ENCODE measurements around the gene GPRIN2.

GPRIN2 gene

GRCh38 chr10:46527241-46527811, 29.1 kb downstream of the GPRIN2 start:
- no peak for DNase-seq (ENCODE audit: low read depth)
- H3K4me3 ChIP-seq (ENCODE audit: low read depth, low read length): no peak overlapping the region
- TF ChIP-seq, protein P1, sequence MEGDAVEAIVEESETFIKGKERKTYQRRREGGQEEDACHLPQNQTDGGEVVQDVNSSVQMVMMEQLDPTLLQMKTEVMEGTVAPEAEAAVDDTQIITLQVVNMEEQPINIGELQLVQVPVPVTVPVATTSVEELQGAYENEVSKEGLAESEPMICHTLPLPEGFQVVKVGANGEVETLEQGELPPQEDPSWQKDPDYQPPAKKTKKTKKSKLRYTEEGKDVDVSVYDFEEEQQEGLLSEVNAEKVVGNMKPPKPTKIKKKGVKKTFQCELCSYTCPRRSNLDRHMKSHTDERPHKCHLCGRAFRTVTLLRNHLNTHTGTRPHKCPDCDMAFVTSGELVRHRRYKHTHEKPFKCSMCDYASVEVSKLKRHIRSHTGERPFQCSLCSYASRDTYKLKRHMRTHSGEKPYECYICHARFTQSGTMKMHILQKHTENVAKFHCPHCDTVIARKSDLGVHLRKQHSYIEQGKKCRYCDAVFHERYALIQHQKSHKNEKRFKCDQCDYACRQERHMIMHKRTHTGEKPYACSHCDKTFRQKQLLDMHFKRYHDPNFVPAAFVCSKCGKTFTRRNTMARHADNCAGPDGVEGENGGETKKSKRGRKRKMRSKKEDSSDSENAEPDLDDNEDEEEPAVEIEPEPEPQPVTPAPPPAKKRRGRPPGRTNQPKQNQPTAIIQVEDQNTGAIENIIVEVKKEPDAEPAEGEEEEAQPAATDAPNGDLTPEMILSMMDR (IDR thresholded peaks at IDR 0.05; ENCODE audit: insufficient read depth, low read depth, low read length, missing control alignments): no peak

GRCh38 chr10:46526682-46527038, 29.8 kb downstream of the GPRIN2 start:
- H3K4me3 ChIP-seq (ENCODE audit: low read depth, low read length): no peak overlapping the region
- no peak for DNase-seq (ENCODE audit: low read depth)
- TF ChIP-seq, protein P1 (IDR thresholded peaks at IDR 0.05; ENCODE audit: insufficient read depth, low read depth, low read length, missing control alignments): no peak

- TF ChIP-seq, protein P1 (IDR thresholded peaks at IDR 0.05; ENCODE audit: insufficient read depth, low read depth, low read length, missing control alignments): no peak
- no peak overlapping the region for H3K4me3 ChIP-seq (ENCODE audit: low read depth, low read length)
Observed at GRCh38 chr10:46525824-46526681, 30.4 kb downstream of the GPRIN2 start.

GRCh38 chr10:46525177-46525823, 31.2 kb downstream of the GPRIN2 start:
- DNase-seq (ENCODE audit: low read depth): peak; percentile 19
- no peak overlapping the region for H3K4me3 ChIP-seq (ENCODE audit: low read depth, low read length)
- TF ChIP-seq, protein P1 (IDR thresholded peaks at IDR 0.05; ENCODE audit: insufficient read depth, low read depth, low read length, missing control alignments): no peak

More at GRCh38 chr10:46525824-46526681, 30.4 kb downstream of the GPRIN2 start:
- no peak for DNase-seq (ENCODE audit: low read depth)

GRCh38 chr10:46524472-46525176, 31.8 kb downstream of the GPRIN2 start:
- H3K4me3 ChIP-seq (ENCODE audit: low read depth, low read length): no peak overlapping the region
- TF ChIP-seq, protein P1 (IDR thresholded peaks at IDR 0.05; ENCODE audit: insufficient read depth, low read depth, low read length, missing control alignments): no peak
- no peak for DNase-seq (ENCODE audit: low read depth)

DNA sequence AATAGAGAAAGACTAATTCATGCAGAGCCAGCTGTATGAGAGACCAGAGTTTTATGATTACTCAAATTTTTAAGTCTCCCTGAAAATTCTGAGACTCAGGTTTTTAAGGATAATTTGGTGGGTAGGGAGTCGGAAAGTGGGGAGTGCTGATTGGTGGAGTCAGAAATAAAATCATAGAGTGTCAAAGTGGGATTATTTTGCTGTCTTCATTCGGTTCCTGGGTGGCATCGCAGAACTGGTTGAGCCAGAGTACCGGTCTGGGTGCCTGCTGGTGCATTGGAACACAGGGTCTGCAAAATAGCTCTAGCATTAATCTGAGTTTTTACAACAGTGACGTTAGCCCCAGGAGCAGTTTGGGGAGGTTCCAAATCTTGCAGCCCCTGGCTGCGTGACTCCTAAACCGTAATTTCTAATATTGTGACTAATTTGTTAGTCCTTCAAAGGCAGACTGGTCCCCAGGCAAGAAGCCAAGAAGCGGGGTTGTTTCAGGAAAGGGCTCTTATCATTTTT, 32.4 kb downstream of the GPRIN2 start:
- TF ChIP-seq, protein P1 (IDR thresholded peaks at IDR 0.05; ENCODE audit: insufficient read depth, low read depth, low read length, missing control alignments): no peak
- H3K4me3 ChIP-seq (ENCODE audit: low read depth, low read length): no peak overlapping the region
- no peak for DNase-seq (ENCODE audit: low read depth)

Data from GM12865 (cell line).